CD4-positive, alpha-beta T cell (primary cell): ENCODE data around the gene TRAF3. TPM values are rescaled to one million over a fixed set of nuclear protein-coding genes. Genes with fewer than 3 reads are reported as not detected.

ENCODE experiments used
- ATAC-seq: fragments of 200-7000 bp; cut with Tn5 transposase; one replicate; pipeline ENCODE4 v1.10.0; 2022; ENCODE audit warnings: mild to moderate bottlenecking; ENCODE audit not compliant: poor library complexity
- CTCF ChIA-PET: fragments of 350-600 bp; sonication (Branson Sonifier 250); formaldehyde crosslinking; loops from one replicate; lab custom pipeline; 2021; ENCODE audit warnings: antibody characterized with exemption, inconsistent platforms; lab: Charles Lee
- POLR2A ChIA-PET: fragments of 350-600 bp; sonication (Branson Sonifier 250); formaldehyde crosslinking; loops from one replicate; lab custom pipeline; 2021; ENCODE audit warnings: antibody characterized with exemption, inconsistent platforms; lab: Charles Lee
- DNase-seq, 14 experiments: peaks; one replicate each; pipeline ENCODE4 v3.0.0-alpha.2; 2013 to 2020; ENCODE audit warnings: mixed read lengths in 2 of 14
- H3K27ac ChIP-seq, 2 donors: one replicate each; pipeline versions ENCODE4 v1.5.1 to v1.7.0; 2013; ENCODE audit warnings: low read length in 2 of 2, low read depth in 1 of 2, mild to moderate bottlenecking in 1 of 2
- H3K27me3 ChIP-seq, 2 experiments: 1 replicate in 1 of 2; 2 replicates in 1 of 2; pipeline versions ENCODE4 v1.6.1 to v1.7.0; 2013; ENCODE audit warnings: low read length in 2 of 2, control low read depth in 1 of 2, mild to moderate bottlenecking in 1 of 2, moderate library complexity in 1 of 2; ENCODE audit not compliant: insufficient read depth in 2 of 2, control insufficient read depth in 1 of 2
- H3K36me3 ChIP-seq: one replicate; pipeline ENCODE4 v1.6.1; 2013; ENCODE audit warnings: low read length, control low read depth; ENCODE audit not compliant: insufficient read depth
- H3K4me1 ChIP-seq: one replicate; pipeline ENCODE4 v1.6.1; 2013; ENCODE audit warnings: low read length, control low read depth; ENCODE audit not compliant: insufficient read depth
- H3K4me3 ChIP-seq: one replicate; pipeline ENCODE4 v1.5.1; 2013; ENCODE audit warnings: mild to moderate bottlenecking, low read length, moderate library complexity
- H3K9me3 ChIP-seq, 2 experiments: 1 replicate in 1 of 2; 2 replicates in 1 of 2; pipeline versions ENCODE4 v1.6.1 to v1.7.0; 2013; ENCODE audit warnings: low read length in 2 of 2, mild to moderate bottlenecking in 2 of 2, control low read depth in 1 of 2, moderate library complexity in 1 of 2; ENCODE audit not compliant: control insufficient read depth in 1 of 2, insufficient read depth in 1 of 2
- H3K27ac Mint-ChIP-seq: one replicate; pipeline ENCODE4 v1.8.0; 2020; ENCODE audit warnings: mixed read lengths
- H3K27me3 Mint-ChIP-seq: one replicate; pipeline ENCODE4 v1.8.0; 2021; ENCODE audit warnings: mixed read lengths
- H3K36me3 Mint-ChIP-seq: one replicate; pipeline ENCODE4 v1.8.0; 2021; ENCODE audit warnings: low read depth, mixed read lengths
- H3K4me1 Mint-ChIP-seq: one replicate; pipeline ENCODE4 v1.8.0; 2021; ENCODE audit warnings: low read depth, mixed read lengths
- H3K4me3 Mint-ChIP-seq: one replicate; pipeline ENCODE4 v1.8.0; 2020; ENCODE audit warnings: mild to moderate bottlenecking, mixed read lengths
- H3K9me3 Mint-ChIP-seq: one replicate; pipeline ENCODE4 v1.8.0; 2020; ENCODE audit warnings: mixed read lengths
- CTCF ChIP-seq: fragments of 200-600 bp; IDR thresholded peaks from one replicate; pipeline ENCODE4 v1.8.0; 2022; ENCODE audit warnings: antibody characterized with exemption, mild to moderate bottlenecking
- intact Hi-C, 2 experiments: fragments of 100-400 bp; cut with DNase I in 1 of 2; cut with micrococcal nuclease in 1 of 2; formaldehyde crosslinking; loops; one replicate each; pipeline versions ENCODE4 v1.15.1 to v1.9.0; 2023 to 2025; cut with DNase I, micrococcal nuclease
- total RNA-seq, 174 experiments: library from RNA in 2 of 174; stranded (reverse) in 2 of 174; gene quantifications; one replicate each; pipeline ENCODE4 v1.2.3 and lab custom pipeline; 2021 to 2026

TRAF3 gene
- total RNA-seq, 2 experiments from 2014 or later = 27.1 to 32.4 TPM

- no peaks in the 10 kb centered on the region for H3K9me3 Mint-ChIP-seq
- ATAC-seq = no peak
- intact Hi-C loops = no loop called here
- no peaks in the 10 kb centered on the region for H3K4me1 ChIP-seq
- no peak overlapping the region for H3K4me3 ChIP-seq
- no peak overlapping the region for H3K27ac Mint-ChIP-seq
- no peaks in the 10 kb centered on the region for H3K27me3 Mint-ChIP-seq
- DNase-seq = no peak
- H3K9me3 ChIP-seq = peaks cover 4 to 27% of the 10 kb centered on the region in 2 experiments
- H3K36me3 Mint-ChIP-seq = peaks cover 7% of the 10 kb centered on the region
- H3K36me3 ChIP-seq = no peaks in the 10 kb centered on the region
- H3K27ac ChIP-seq = no peak overlapping the region
- CTCF ChIA-PET = no interaction called here
- TF ChIP-seq CTCF = no peak
- no peaks in the 10 kb centered on the region for H3K27me3 ChIP-seq
- POLR2A ChIA-PET = no interaction called here
- H3K4me1 Mint-ChIP-seq = no peaks in the 10 kb centered on the region
- no peak overlapping the region for H3K4me3 Mint-ChIP-seq
These were observed 40.3 kb upstream of the TRAF3 start for GRCh38 chr14:102736956-102737355.

GRCh38 chr14:102737402-102738372, 39.6 kb upstream of the TRAF3 start:
- H3K9me3 Mint-ChIP-seq = no peaks in the 10 kb centered on the region
- Histone ChIP-seq H3K4me3 (no peak overlapping the region), H3K9me3 (peaks cover 6 to 34% of the 10 kb centered on the region in 2 experiments), H3K27ac (no peak overlapping the region), H3K36me3 (no peaks in the 10 kb centered on the region), H3K27me3 (no peaks in the 10 kb centered on the region), H3K4me1 (no peaks in the 10 kb centered on the region)
- H3K4me3 Mint-ChIP-seq = no peak overlapping the region
- ChIA-PET POLR2A (no interaction called here), CTCF (no interaction called here)
- DNase-seq (no peak), ATAC-seq (no peak)
- peaks cover 7% of the 10 kb centered on the region for H3K36me3 Mint-ChIP-seq
- H3K4me1 Mint-ChIP-seq = no peaks in the 10 kb centered on the region
- no peak overlapping the region for H3K27ac Mint-ChIP-seq
- no peaks in the 10 kb centered on the region for H3K27me3 Mint-ChIP-seq
- intact Hi-C loops = no loop called here
- TF ChIP-seq CTCF = no peak

GRCh38 chr14:102738373-102739189, 38.7 kb upstream of the TRAF3 start:
- no peak for ATAC-seq
- Histone ChIP-seq H3K27ac (no peak overlapping the region), H3K4me3 (no peak overlapping the region), H3K9me3 (peaks cover 6 to 38% of the 10 kb centered on the region in 2 experiments), H3K27me3 (no peaks in the 10 kb centered on the region), H3K4me1 (no peaks in the 10 kb centered on the region), H3K36me3 (no peaks in the 10 kb centered on the region)
- CTCF ChIA-PET = interaction anchor here (0.5 kb wide), 1 partner anchor 108 kb away, joined by 3 read pairs; no protein-coding TSS in a partner anchor
- intact Hi-C loops = no loop called here
- Mint-ChIP-seq H3K36me3 (peaks cover 7% of the 10 kb centered on the region), H3K27ac (no peak overlapping the region), H3K4me3 (no peak overlapping the region), H3K9me3 (no peaks in the 10 kb centered on the region), H3K27me3 (no peaks in the 10 kb centered on the region), H3K4me1 (no peaks in the 10 kb centered on the region)
- no peak for TF ChIP-seq CTCF
- POLR2A ChIA-PET = no interaction called here
- no peak for DNase-seq
